HG03045 (cell line): Measurements from ENCODE around the gene MAFG.

ENCODE experiments used
- ATAC-seq: cut with Tn5 transposase; IDR thresholded peaks from one replicate; pipeline ENCODE4 v1.9.1; 2021; ENCODE audit warnings: mild to moderate bottlenecking, moderate library complexity; ENCODE audit not compliant: unreplicated experiment

Gene MAFG

GRCh38 chr17:81927653-81928543 is at the start of gene MAFG:
Gene MAFG, minus strand, starts transcription at chr17:81927735. Its CDS starts 4,550 bp downstream, at chr17:81923185.
- ATAC-seq: peak; percentile 61

- ATAC-seq: no peak
Measured at GRCh38 chr17:81976332-81977210, 49.0 kb upstream of the MAFG start.

- ATAC-seq: no peak
Measured at GRCh38 chr17:81973432-81973831, 45.9 kb upstream of the MAFG start.

- no peak for ATAC-seq
Measured at GRCh38 chr17:81968850-81969812, 41.6 kb upstream of the MAFG start.

GRCh38 chr17:81968396-81968745 is 40.8 kb upstream of the MAFG start:
- no peak for ATAC-seq

- ATAC-seq: no peak
Measured at GRCh38 chr17:81967533-81968395, 40.2 kb upstream of the MAFG start.

GRCh38 chr17:81967244-81967532 is 39.7 kb upstream of the MAFG start:
- ATAC-seq: no peak

GRCh38 chr17:81966343-81967243 is 39.1 kb upstream of the MAFG start:
- ATAC-seq: no peak

GRCh38 chr17:81964081-81964849 is 36.7 kb upstream of the MAFG start:
- no peak for ATAC-seq

- ATAC-seq: no peak
Measured at GRCh38 chr17:81962499-81963441, 35.2 kb upstream of the MAFG start.

GRCh38 chr17:81961521-81962498 is 34.3 kb upstream of the MAFG start:
- ATAC-seq: no peak

- ATAC-seq: no peak
Measured at GRCh38 chr17:81961087-81961511, 33.6 kb upstream of the MAFG start, which contains the start of gene NOTUM. Gene NOTUM, minus strand, starts transcription at chr17:81961187. Its CDS starts 278 bp downstream, at chr17:81960909.

- ATAC-seq: no peak
Measured at GRCh38 chr17:81960130-81960958, 32.8 kb upstream of the MAFG start.

GRCh38 chr17:81959362-81960129 is 32.0 kb upstream of the MAFG start:
- ATAC-seq: peak; percentile 48
